GM06990 (cell line): ENCODE results near the gene IL17RD.

Source experiments
- DNase-seq: peaks from one replicate; pipeline ENCODE4 v3.0.0-alpha.2; 2011; ENCODE audit not compliant: insufficient read length; ENCODE audit errors: extremely low read depth
- H3K27me3 ChIP-seq: replicated peaks from 2 replicates; pipeline ENCODE4 v1.6.0; 2011; ENCODE audit warnings: low read length; ENCODE audit not compliant: control insufficient read depth, insufficient read depth
- H3K36me3 ChIP-seq: 2 replicates; pipeline ENCODE4 v1.5.1; 2011; ENCODE audit warnings: low read length; ENCODE audit not compliant: control insufficient read depth, insufficient read depth
- H3K4me3 ChIP-seq: replicated peaks from 2 replicates; pipeline ENCODE4 v1.5.1; 2011; ENCODE audit warnings: low read depth, mild to moderate bottlenecking, control low read depth, low read length
- CTCF ChIP-seq: IDR thresholded peaks from 2 replicates; pipeline ENCODE4 v1.5.1; 2011; ENCODE audit warnings: low read length, control low read depth, mild to moderate bottlenecking, inconsistent platforms; ENCODE audit not compliant: insufficient read depth, poor library complexity, severe bottlenecking

The IL17RD gene

GRCh38 chr3:57109437-57110199 lies 55.5 kb downstream of the IL17RD start:
- no peaks in the 10 kb centered on the region; the same call in none of the 2 replicates for H3K27me3 ChIP-seq
- no peaks in the 10 kb centered on the region for H3K36me3 ChIP-seq
- no peak overlapping the region for H3K4me3 ChIP-seq
- DNase-seq, result no peak
- TF ChIP-seq CTCF, result no peak

GRCh38 chr3:57108684-57109083 lies 56.5 kb downstream of the IL17RD start:
- no peaks in the 10 kb centered on the region; the same call in none of the 2 replicates for H3K27me3 ChIP-seq
- no peak for DNase-seq

GRCh38 chr3:57105585-57105984 lies 59.6 kb downstream of the IL17RD start:
- H3K36me3 ChIP-seq, result no peaks in the 10 kb centered on the region
- no peak overlapping the region for H3K4me3 ChIP-seq
- H3K27me3 ChIP-seq, result no peaks in the 10 kb centered on the region; the same call in none of the 2 replicates
- TF ChIP-seq CTCF, result no peak
- no peak for DNase-seq

More at GRCh38 chr3:57108684-57109083, 56.5 kb downstream of the IL17RD start:
- TF ChIP-seq CTCF, result no peak
- no peaks in the 10 kb centered on the region for H3K36me3 ChIP-seq
- H3K4me3 ChIP-seq, result no peak overlapping the region

GRCh38 chr3:57100046-57100695 lies 65.0 kb downstream of the IL17RD start:
- Histone ChIP-seq H3K27me3 (peaks cover 1% of the 10 kb centered on the region; the same call in 1 of the 2 replicates), H3K4me3 (no peak overlapping the region), H3K36me3 (no peaks in the 10 kb centered on the region)
- no peak for DNase-seq
- peak; percentile 86 for TF ChIP-seq CTCF

GRCh38 chr3:57098418-57099310 lies 66.5 kb downstream of the IL17RD start:
- peaks cover 1% of the 10 kb centered on the region; the same call in 1 of the 2 replicates for H3K27me3 ChIP-seq
- DNase-seq, result no peak
- TF ChIP-seq CTCF, result no peak
- no peaks in the 10 kb centered on the region for H3K36me3 ChIP-seq
- no peak overlapping the region for H3K4me3 ChIP-seq
